Mucosa of descending colon (tissue), 3 donors: ENCODE measurements around the gene PAK5. TPM values are rescaled to one million over a fixed set of nuclear protein-coding genes. Genes with fewer than 3 reads are reported as not detected.

Source experiments
- ATAC-seq: fragments of 200-7000 bp; cut with Tn5 transposase; one replicate; pipeline ENCODE4 v1.9.1; 2020; ENCODE audit warnings: mild to moderate bottlenecking, moderate library complexity
- DNase-seq, 3 donors: peaks; one replicate each; pipeline ENCODE4 v3.0.0-alpha.2; 2020
- H3K36me3 ChIP-seq: fragments of 200-600 bp; one replicate; pipeline ENCODE4 v1.8.0; 2021; ENCODE audit warnings: low read depth, mild to moderate bottlenecking
- H3K4me1 ChIP-seq: fragments of 200-600 bp; one replicate; pipeline ENCODE4 v1.8.0; 2021; ENCODE audit warnings: low read depth, mild to moderate bottlenecking
- H3K4me3 ChIP-seq: fragments of 200-600 bp; one replicate; pipeline ENCODE4 v1.8.0; 2021; ENCODE audit warnings: mild to moderate bottlenecking
- H3K9me3 ChIP-seq: fragments of 200-600 bp; one replicate; pipeline ENCODE4 v1.8.0; 2021; ENCODE audit warnings: mild to moderate bottlenecking
- intact Hi-C, 2 donors: fragments of 100-400 bp; cut with DNase I in 1 of 2; cut with micrococcal nuclease in 1 of 2; formaldehyde crosslinking; loops; one replicate each; pipeline versions ENCODE4 v1.11.0 to v1.11.1; 2022; cut with DNase I, micrococcal nuclease
- total RNA-seq, 3 donors: library from RNA; stranded (reverse); fragmentation: NEBNext Ultra II Directional in 2 of 3; extraction: Animal tissue kit (Norgen Biotek cat#: 25700) in 2 of 3; gene quantifications; one replicate each; pipeline versions ENCODE4 v1.2.1 to v1.2.4, GENCODE V29; 2021 to 2023
- TF ChIP-seq, protein P1 (sequence below): fragments of 200-600 bp; IDR thresholded peaks from one replicate; pipeline ENCODE4 v1.8.0; 2022; ENCODE audit warnings: antibody characterized with exemption, mild to moderate bottlenecking
- donor health status: DM: no; HTN: no; CAD: no; lungs with moderate emphysema.
- donor health status: DM: no; HTN: no; CAD: no.
- donor health status: DM: no; HTN: yes; CAD: no.

The PAK5 gene
- total RNA-seq, 3 donors from 2014 or later: 0.06 to 0.13 TPM; not detected in 1

DNA sequence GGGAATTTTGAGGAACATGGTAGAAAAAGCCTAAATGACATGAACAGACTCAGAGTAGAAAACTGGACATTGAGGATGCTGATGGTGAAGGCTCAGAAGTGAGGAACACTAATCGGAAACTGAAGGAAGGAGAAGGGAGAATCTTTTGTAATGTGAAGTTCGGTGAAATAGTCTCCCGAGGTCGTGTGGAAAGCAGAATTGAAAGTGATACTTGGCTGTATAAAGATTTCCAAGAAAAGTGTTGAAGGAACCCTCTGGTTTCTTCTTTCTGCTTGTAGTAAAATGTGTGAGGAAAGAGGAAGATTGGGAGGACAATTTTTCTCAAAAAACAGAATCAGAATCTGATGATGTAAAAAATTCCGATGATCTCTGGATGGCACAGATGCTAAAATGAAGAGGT lies 209.0 kb downstream of the PAK5 start:
- intact Hi-C loops: no loop called here
- H3K36me3 ChIP-seq: no peaks in the 10 kb centered on the region
- TF ChIP-seq, protein P1, sequence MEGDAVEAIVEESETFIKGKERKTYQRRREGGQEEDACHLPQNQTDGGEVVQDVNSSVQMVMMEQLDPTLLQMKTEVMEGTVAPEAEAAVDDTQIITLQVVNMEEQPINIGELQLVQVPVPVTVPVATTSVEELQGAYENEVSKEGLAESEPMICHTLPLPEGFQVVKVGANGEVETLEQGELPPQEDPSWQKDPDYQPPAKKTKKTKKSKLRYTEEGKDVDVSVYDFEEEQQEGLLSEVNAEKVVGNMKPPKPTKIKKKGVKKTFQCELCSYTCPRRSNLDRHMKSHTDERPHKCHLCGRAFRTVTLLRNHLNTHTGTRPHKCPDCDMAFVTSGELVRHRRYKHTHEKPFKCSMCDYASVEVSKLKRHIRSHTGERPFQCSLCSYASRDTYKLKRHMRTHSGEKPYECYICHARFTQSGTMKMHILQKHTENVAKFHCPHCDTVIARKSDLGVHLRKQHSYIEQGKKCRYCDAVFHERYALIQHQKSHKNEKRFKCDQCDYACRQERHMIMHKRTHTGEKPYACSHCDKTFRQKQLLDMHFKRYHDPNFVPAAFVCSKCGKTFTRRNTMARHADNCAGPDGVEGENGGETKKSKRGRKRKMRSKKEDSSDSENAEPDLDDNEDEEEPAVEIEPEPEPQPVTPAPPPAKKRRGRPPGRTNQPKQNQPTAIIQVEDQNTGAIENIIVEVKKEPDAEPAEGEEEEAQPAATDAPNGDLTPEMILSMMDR: no peak
- H3K9me3 ChIP-seq: no peaks in the 10 kb centered on the region
- no peaks in the 10 kb centered on the region for H3K4me1 ChIP-seq
- ATAC-seq (no peak), DNase-seq (no peak)
- no peak overlapping the region for H3K4me3 ChIP-seq

GRCh38 chr20:9628589-9628988 lies 210.3 kb downstream of the PAK5 start:
- DNase-seq (no peak), ATAC-seq (no peak)
- H3K9me3 ChIP-seq: no peaks in the 10 kb centered on the region
- H3K4me1 ChIP-seq: no peaks in the 10 kb centered on the region
- TF ChIP-seq, protein P1: no peak
- no peaks in the 10 kb centered on the region for H3K36me3 ChIP-seq
- intact Hi-C loops: no loop called here
- no peak overlapping the region for H3K4me3 ChIP-seq

- TF ChIP-seq, protein P1: no peak
- DNase-seq (no peak), ATAC-seq (no peak)
- intact Hi-C loops: no loop called here
- no peaks in the 10 kb centered on the region for H3K36me3 ChIP-seq
- H3K9me3 ChIP-seq: no peaks in the 10 kb centered on the region
- no peak overlapping the region for H3K4me3 ChIP-seq
- H3K4me1 ChIP-seq: no peaks in the 10 kb centered on the region
Observed at GRCh38 chr20:9628141-9628540, 210.7 kb downstream of the PAK5 start.

DNA sequence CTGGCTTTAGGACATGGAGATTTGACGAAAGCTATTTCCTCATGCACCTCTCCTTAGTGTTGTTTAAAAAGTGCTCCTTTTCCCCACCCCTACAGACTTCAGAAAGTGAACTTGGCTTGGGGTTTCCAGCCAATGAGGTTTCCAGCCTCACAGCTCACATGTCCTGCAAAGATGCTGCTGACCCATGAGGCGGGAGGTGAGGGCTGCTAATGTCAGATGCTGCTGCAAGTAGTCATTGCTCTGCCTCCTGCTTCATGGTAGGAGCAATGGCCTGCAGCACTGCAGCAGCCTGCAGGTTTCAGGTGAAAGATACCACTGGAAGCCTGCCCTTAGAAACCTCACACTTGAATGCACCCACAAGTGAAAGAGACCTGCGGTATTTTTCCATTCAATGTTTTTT lies 211.7 kb downstream of the PAK5 start:
- ATAC-seq (no peak), DNase-seq (no peak)
- Histone ChIP-seq H3K4me3 (no peak overlapping the region), H3K36me3 (no peaks in the 10 kb centered on the region), H3K9me3 (no peaks in the 10 kb centered on the region), H3K4me1 (no peaks in the 10 kb centered on the region)
- TF ChIP-seq, protein P1: no peak
- intact Hi-C loops: no loop called here

DNA sequence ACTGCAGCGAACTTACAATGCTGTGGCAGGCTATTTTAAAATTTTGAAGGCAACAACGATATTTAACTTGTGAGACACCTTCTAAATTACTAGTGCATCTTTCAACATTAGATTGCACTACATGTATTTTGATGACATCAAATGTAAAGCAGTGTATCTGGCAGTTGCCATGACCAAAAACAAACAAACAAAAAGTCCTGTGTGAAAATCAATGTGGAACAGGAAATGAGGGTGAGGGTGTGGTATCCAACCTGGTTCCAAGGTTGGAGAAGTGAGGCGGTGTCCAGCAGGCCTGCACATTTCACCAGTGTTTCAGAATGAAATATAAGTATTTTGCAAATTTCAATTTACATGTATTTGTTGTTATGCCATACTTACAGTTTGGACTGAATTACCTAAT lies 212.5 kb downstream of the PAK5 start:
- TF ChIP-seq, protein P1: no peak
- Histone ChIP-seq H3K4me3 (no peak overlapping the region), H3K9me3 (no peaks in the 10 kb centered on the region), H3K4me1 (no peaks in the 10 kb centered on the region), H3K36me3 (no peaks in the 10 kb centered on the region)
- intact Hi-C loops: no loop called here
- peak; percentile 86 for ATAC-seq
- no peak for DNase-seq

GRCh38 chr20:9617940-9618339 lies 220.9 kb downstream of the PAK5 start:
- TF ChIP-seq, protein P1: no peak
- Histone ChIP-seq H3K4me3 (no peak overlapping the region), H3K9me3 (no peaks in the 10 kb centered on the region), H3K36me3 (no peaks in the 10 kb centered on the region), H3K4me1 (no peaks in the 10 kb centered on the region)
- peak in 1 of 3 donors; percentile 23 for DNase-seq
- peak; percentile 68 for ATAC-seq
- intact Hi-C loops: loop anchor here (5.0 kb wide), 2 partner anchors 294 to 299 kb away; no protein-coding TSS in a partner anchor
